ENCODE measurements around the gene SERPINE1.

GRCh38 chr7:101134399-101134980, 7.6 kb downstream of the SERPINE1 start:
- TF ChIP-seq POLR2A (IDR thresholded peaks at IDR 0.05; ENCODE audit: low read length) (no peak), GATA1 (IDR thresholded peaks at IDR 0.05; ENCODE audit: low read depth, low read length) (no peak)
